Endometrial microvascular endothelial cells (primary cell): ENCODE measurements around the gene RBM26. TPM values are rescaled to one million over a fixed set of nuclear protein-coding genes. Genes with fewer than 3 reads are reported as not detected.
"Not testable (repeated sequence)": the region's sequence is repeated elsewhere in the genome, so short reads cannot be mapped to it uniquely, and the experiment has no call there.

ENCODE experiments used
- in situ Hi-C: cut with HindIII; loops from 2 replicates; pipeline ENCODE4 v1.10.0; 2017; ENCODE audit warnings: low sequenced_read_pairs, low pct_unique_long_range_greater_than_20kb; ENCODE audit errors: inconsistent ontology term
- total RNA-seq: library from RNA; depleted of rRNA; stranded (reverse); fragments of >200 nt; gene quantifications from one replicate; pipeline ENCODE4 v1.2.3, GENCODE V29; 2015; ENCODE audit errors: inconsistent ontology term

RBM26 gene
- total RNA-seq, 1 donor from 2014 or later, result 23.7 TPM

GRCh38 chr13:79353693-79354092 is 52.4 kb downstream of the RBM26 start:
- in situ Hi-C loops, result no loop called here

GRCh38 chr13:79352107-79352506 is 53.9 kb downstream of the RBM26 start:
- in situ Hi-C loops, result no loop called here

GRCh38 chr13:79349608-79350007 is 56.4 kb downstream of the RBM26 start:
- in situ Hi-C loops, result not testable (repeated sequence)

GRCh38 chr13:79349011-79349410 is 57.0 kb downstream of the RBM26 start:
- in situ Hi-C loops, result no loop called here

- in situ Hi-C loops, result no loop called here
These were observed 59.6 kb downstream of the RBM26 start for GRCh38 chr13:79346300-79346914.

GRCh38 chr13:79341202-79341601 is 64.9 kb downstream of the RBM26 start:
- in situ Hi-C loops, result no loop called here

- in situ Hi-C loops, result no loop called here
These were observed 65.6 kb downstream of the RBM26 start for GRCh38 chr13:79340490-79340889.

- in situ Hi-C loops, result no loop called here
These were observed 67.7 kb downstream of the RBM26 start for GRCh38 chr13:79338343-79338742.

GRCh38 chr13:79336966-79337365 is 69.1 kb downstream of the RBM26 start:
- in situ Hi-C loops, result no loop called here

- in situ Hi-C loops, result no loop called here
These were observed 77.5 kb downstream of the RBM26 start for GRCh38 chr13:79328510-79328909.

GRCh38 chr13:79320433-79320832 is 85.6 kb downstream of the RBM26 start:
- in situ Hi-C loops, result no loop called here

- in situ Hi-C loops, result no loop called here
These were observed 87.4 kb downstream of the RBM26 start for GRCh38 chr13:79318664-79319063.

GRCh38 chr13:79317856-79318255 is 88.2 kb downstream of the RBM26 start:
- in situ Hi-C loops, result no loop called here

GRCh38 chr13:79314652-79315051 is 91.4 kb downstream of the RBM26 start:
- in situ Hi-C loops, result no loop called here

- in situ Hi-C loops, result no loop called here
These were observed 93.7 kb downstream of the RBM26 start for GRCh38 chr13:79312340-79312855.

- in situ Hi-C loops, result no loop called here
These were observed 94.7 kb downstream of the RBM26 start for GRCh38 chr13:79311386-79311785.

- in situ Hi-C loops, result no loop called here
These were observed 96.4 kb downstream of the RBM26 start for GRCh38 chr13:79309690-79310089.

GRCh38 chr13:79307866-79308298 is 98.2 kb downstream of the RBM26 start:
- in situ Hi-C loops, result no loop called here

- in situ Hi-C loops, result no loop called here
These were observed 98.6 kb downstream of the RBM26 start for GRCh38 chr13:79307433-79307861.

GRCh38 chr13:79306650-79307049 is 99.4 kb downstream of the RBM26 start:
- in situ Hi-C loops, result no loop called here

GRCh38 chr13:79297128-79297527 is 108.9 kb downstream of the RBM26 start:
- in situ Hi-C loops, result no loop called here
